Hepatocyte (in vitro differentiated cells): ENCODE results near the gene MC5R. TPM values are rescaled to one million over a fixed set of nuclear protein-coding genes. Genes with fewer than 3 reads are reported as not detected.

Source experiments
- DNase-seq: peaks from one replicate; pipeline ENCODE4 v3.0.0-alpha.2; 2016; ENCODE audit warnings: low spot score
- H2AFZ ChIP-seq: fragments of 200-600 bp; sonication (generic); 2 replicates; pipeline ENCODE4 v1.6.0; 2016; ENCODE audit warnings: antibody characterized with exemption, mild to moderate bottlenecking
- H3K27ac ChIP-seq: fragments of 200-600 bp; sonication (generic); 2 replicates; pipeline ENCODE4 v1.5.1; 2016; ENCODE audit warnings: mild to moderate bottlenecking
- H3K27me3 ChIP-seq: fragments of 200-600 bp; sonication (generic); 2 replicates; pipeline ENCODE4 v1.6.1; 2016
- H3K36me3 ChIP-seq: fragments of 200-600 bp; sonication (generic); replicated peaks from 2 replicates; pipeline ENCODE4 v1.5.1; 2016; ENCODE audit warnings: low read depth; ENCODE audit not compliant: insufficient read depth
- H3K4me1 ChIP-seq: fragments of 200-600 bp; sonication (generic); 2 replicates; pipeline ENCODE4 v1.5.1; 2016; ENCODE audit warnings: mild to moderate bottlenecking, moderate library complexity; ENCODE audit not compliant: insufficient read depth
- H3K4me2 ChIP-seq: fragments of 200-600 bp; sonication (generic); 2 replicates; pipeline ENCODE4 v1.6.0; 2016
- H3K4me3 ChIP-seq: fragments of 200-600 bp; sonication (generic); 2 replicates; pipeline ENCODE4 v1.5.1; 2016; ENCODE audit warnings: mild to moderate bottlenecking
- H3K79me2 ChIP-seq: fragments of 200-600 bp; sonication (generic); 2 replicates; pipeline ENCODE4 v1.6.0; 2017; ENCODE audit warnings: mild to moderate bottlenecking
- H3K9me2 ChIP-seq: fragments of 200-600 bp; sonication (generic); replicated peaks from 2 replicates; pipeline ENCODE4 v1.6.0; 2017; ENCODE audit warnings: mild to moderate bottlenecking; ENCODE audit not compliant: insufficient read depth
- H3K9me3 ChIP-seq: fragments of 200-600 bp; sonication (generic); 2 replicates; pipeline ENCODE4 v1.5.1; 2016; ENCODE audit warnings: low read depth, mild to moderate bottlenecking
- H4K20me1 ChIP-seq: fragments of 200-600 bp; sonication (generic); 2 replicates; pipeline ENCODE4 v1.6.0; 2016; ENCODE audit warnings: mild to moderate bottlenecking; ENCODE audit not compliant: insufficient read depth, poor library complexity, severe bottlenecking
- CTCF ChIP-seq: fragments of 200-600 bp; sonication (generic); IDR thresholded peaks from 2 replicates; pipeline ENCODE4 v1.5.1; 2016; ENCODE audit warnings: antibody characterized with exemption, mild to moderate bottlenecking; ENCODE audit not compliant: poor library complexity
- EZH2 ChIP-seq: fragments of 200-600 bp; sonication (generic); IDR thresholded peaks from 2 replicates; pipeline ENCODE4 v1.6.1; 2016; ENCODE audit warnings: antibody characterized with exemption, mild to moderate bottlenecking, borderline replicate concordance
- EZH2phosphoT487 ChIP-seq: fragments of 200-600 bp; sonication (generic); IDR thresholded peaks from one replicate; pipeline ENCODE4 v1.6.1; 2018; ENCODE audit warnings: antibody characterized with exemption, mild to moderate bottlenecking, low read depth, moderate library complexity; ENCODE audit not compliant: unreplicated experiment, severe bottlenecking
- whole genome bisulfite sequencing: methylation state at CpG from one replicate; pipeline ENCODE4 v1.1.6; 2016; ENCODE audit warnings: low lambda C conversion rate; ENCODE audit errors: missing lambda C conversion rate; 5-methylcytosine and 5-hydroxymethylcytosine counted together
- polyA plus RNA-seq: library from polyadenylated mRNA; unstranded; fragments of >200 nt; fragmentation: Nextera tagmentation; extraction: Ambion mirVana; gene quantifications from 2 replicates; pipeline ENCODE4 v1.2.1, GENCODE V29; 2016
- total RNA-seq: library from RNA; depleted of rRNA; stranded (reverse); fragments of >200 nt; gene quantifications from 2 replicates; pipeline ENCODE4 v1.2.3, GENCODE V29; 2014

MC5R gene
- total and polyA plus RNA-seq, 2 experiments from 2014 or later = not detected

GRCh38 chr18:13796515-13796914 is 27.4 kb upstream of the MC5R start:
- no peak for TF ChIP-seq EZH2
- TF ChIP-seq CTCF = no peak
- no peak for TF ChIP-seq EZH2phosphoT487
- Histone ChIP-seq H3K27me3 (peaks cover under 1% of the 10 kb centered on the region), H2AFZ (no peak overlapping the region), H4K20me1 (no peaks in the 10 kb centered on the region), H3K27ac (no peak overlapping the region), H3K9me3 (no peaks in the 10 kb centered on the region), H3K79me2 (no peaks in the 10 kb centered on the region), H3K36me3 (no peaks in the 10 kb centered on the region), H3K9me2 (no peaks in the 10 kb centered on the region), H3K4me1 (peaks cover 7% of the 10 kb centered on the region), H3K4me3 (no peak overlapping the region), H3K4me2 (no peak overlapping the region)
- WGBS = 85% methylated on average over 14 of the region's 14 CpGs
- DNase-seq = no peak

- Histone ChIP-seq H3K9me2 (no peaks in the 10 kb centered on the region), H4K20me1 (no peaks in the 10 kb centered on the region), H3K4me1 (peaks cover 7% of the 10 kb centered on the region), H3K9me3 (no peaks in the 10 kb centered on the region), H3K27me3 (peaks cover 3% of the 10 kb centered on the region), H3K27ac (no peak overlapping the region), H3K4me3 (no peak overlapping the region), H2AFZ (no peak overlapping the region), H3K4me2 (no peak overlapping the region), H3K36me3 (no peaks in the 10 kb centered on the region), H3K79me2 (no peaks in the 10 kb centered on the region)
- TF ChIP-seq EZH2 (no peak), EZH2phosphoT487 (no peak), CTCF (no peak)
- DNase-seq = no peak
- WGBS = 61% methylated on average over 3 of the region's 3 CpGs
These were observed 26.8 kb upstream of the MC5R start for GRCh38 chr18:13797157-13797611.

GRCh38 chr18:13799396-13799795 is 24.6 kb upstream of the MC5R start:
- TF ChIP-seq CTCF (no peak), EZH2 (no peak), EZH2phosphoT487 (no peak)
- Histone ChIP-seq H3K79me2 (no peaks in the 10 kb centered on the region), H3K4me1 (peaks cover 7% of the 10 kb centered on the region), H3K36me3 (no peaks in the 10 kb centered on the region), H3K9me2 (no peaks in the 10 kb centered on the region), H2AFZ (no peak overlapping the region), H3K4me2 (no peak overlapping the region), H3K4me3 (no peak overlapping the region), H3K27ac (no peak overlapping the region), H3K9me3 (no peaks in the 10 kb centered on the region), H4K20me1 (no peaks in the 10 kb centered on the region), H3K27me3 (peaks cover 3% of the 10 kb centered on the region)
- DNase-seq = no peak
- WGBS = 86% methylated on average over 11 of the region's 11 CpGs
